Muscle of arm (tissue), 12 donors: ENCODE measurements around the gene CADPS2. TPM values are rescaled to one million over a fixed set of nuclear protein-coding genes. Genes with fewer than 3 reads are reported as not detected.
"Not testable (repeated sequence)": the region's sequence is repeated elsewhere in the genome, so short reads cannot be mapped to it uniquely, and the experiment has no call there.

Source experiments
- DNase-seq: peaks from one replicate; pipeline ENCODE4 v3.0.0-alpha.2; 2013
- polyA plus RNA-seq, 12 donors: library from polyadenylated mRNA; unstranded; fragments of 120-200 nt; gene quantifications; one replicate each; pipeline ENCODE4 v1.2.1, GENCODE V29; 2013; ENCODE audit not compliant: insufficient read length in 12 of 12

CADPS2 gene
- polyA plus RNA-seq, 12 donors: 2.9 to 10.1 (median 4.7) TPM; not detected in 2

DNA sequence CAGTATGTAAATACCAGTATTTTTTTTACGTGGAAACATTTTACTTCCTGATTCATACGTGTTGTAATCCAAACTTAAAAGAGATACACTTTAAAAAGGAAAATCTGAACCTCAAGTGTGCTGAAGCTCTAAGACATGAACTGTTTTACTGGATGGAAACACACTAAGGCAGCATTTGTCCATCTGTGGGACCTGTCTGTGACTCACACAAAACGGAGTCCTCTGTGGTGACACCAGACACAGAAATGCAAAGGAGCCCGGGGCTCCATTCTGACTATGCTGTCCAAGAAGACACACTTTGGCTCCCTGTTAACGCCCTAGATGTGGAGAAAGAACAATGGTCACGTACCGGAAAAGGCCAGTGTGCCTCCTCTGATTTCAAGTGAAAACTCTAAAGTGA, 211.2 kb downstream of the CADPS2 start:
- DNase-seq: peak; percentile 6

DNA sequence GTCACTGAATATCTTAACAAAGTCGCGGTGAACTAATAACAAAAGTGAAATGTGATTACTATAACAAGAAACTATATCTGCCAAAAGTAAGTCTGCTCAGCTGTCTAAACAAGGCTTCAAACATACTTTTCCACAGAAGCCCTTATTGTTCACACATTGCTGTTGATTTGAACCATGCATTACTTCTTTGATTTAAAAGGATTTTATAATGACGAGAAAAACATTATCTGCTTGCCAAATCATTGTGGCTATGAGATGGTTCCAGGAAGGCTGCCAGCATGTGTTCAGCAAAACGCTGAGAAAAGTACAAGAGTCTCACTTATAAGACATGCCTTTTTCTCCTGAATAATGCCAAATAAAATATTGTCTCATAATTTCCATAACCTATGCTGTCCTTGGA, 211.8 kb downstream of the CADPS2 start:
- peak; percentile 57 for DNase-seq

DNA sequence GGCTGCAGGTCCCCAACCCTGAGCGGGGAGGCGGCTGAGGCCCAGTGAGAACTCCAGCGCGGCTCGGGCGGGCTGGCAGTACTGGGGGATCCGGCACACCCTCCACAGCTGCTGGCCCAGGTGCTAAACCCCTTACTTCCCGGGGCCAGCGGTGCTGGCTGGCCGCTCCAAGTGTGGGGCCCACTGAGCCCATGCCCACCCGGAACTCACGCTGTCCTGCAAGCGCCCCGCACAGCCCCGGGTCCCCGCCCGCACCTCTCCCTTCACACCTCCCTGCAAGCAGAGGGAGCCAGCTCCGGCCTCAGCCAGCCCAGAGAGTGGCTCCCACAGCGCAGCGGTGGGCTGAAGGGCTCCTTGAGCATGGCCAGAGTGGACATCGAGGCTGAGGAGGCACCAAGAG, 212.3 kb downstream of the CADPS2 start:
- DNase-seq: no peak

DNA sequence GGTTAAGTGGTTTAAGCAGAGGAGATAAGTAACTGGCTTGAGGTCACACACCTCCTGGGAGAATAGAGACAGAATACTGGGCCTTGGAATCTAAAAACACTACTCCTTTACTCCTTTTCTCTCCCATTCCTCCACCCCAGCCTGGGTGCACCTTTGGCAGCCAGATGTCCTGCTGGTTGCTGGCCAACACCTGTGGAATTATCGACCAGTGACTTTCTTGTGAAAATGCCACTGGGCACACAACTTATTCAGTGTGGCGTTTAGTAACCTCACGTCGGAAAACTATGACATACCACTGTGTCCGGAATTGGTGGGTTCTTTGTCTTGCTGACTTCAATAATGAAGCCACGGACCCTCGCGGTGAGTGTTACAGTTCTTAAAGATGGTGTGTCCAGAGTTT, 213.7 kb downstream of the CADPS2 start:
- DNase-seq: no peak

DNA sequence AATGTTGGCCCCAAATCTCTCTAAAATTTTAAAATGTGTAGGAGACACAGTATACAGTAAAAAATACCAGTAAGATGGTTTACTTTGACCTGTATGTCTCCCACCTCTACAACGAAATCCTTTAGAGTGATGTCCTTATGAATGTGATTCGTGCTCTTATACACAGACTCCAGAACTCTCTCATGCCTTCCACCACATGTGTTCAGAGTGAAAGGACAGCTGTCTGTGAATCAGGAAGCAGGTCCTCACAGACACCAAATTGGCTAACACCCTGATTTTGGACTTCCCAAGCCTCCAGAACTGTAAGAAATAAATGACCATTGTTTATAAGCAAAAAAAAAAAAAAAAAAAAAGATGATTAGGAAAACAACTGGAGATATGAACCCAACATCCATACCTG, 222.5 kb downstream of the CADPS2 start:
- DNase-seq: no peak

DNA sequence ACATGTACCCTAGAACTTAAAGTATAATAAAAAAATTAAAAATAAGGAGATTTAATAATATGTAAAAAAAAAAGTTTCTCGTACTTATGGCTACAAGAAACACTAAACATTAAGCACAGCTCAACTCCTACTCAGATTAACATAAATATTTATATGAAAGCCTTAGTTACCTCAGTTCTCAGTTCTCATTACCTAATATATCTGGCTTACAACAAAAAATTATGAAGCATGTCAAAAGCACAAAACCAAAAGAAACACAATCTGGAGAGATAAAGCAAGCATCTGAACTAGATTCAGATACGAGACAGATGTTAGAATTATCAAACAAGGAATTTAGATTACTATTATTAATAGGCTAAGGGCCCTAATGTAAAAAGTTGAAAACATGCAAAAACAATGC, 227.4 kb downstream of the CADPS2 start:
- no peak for DNase-seq

DNA sequence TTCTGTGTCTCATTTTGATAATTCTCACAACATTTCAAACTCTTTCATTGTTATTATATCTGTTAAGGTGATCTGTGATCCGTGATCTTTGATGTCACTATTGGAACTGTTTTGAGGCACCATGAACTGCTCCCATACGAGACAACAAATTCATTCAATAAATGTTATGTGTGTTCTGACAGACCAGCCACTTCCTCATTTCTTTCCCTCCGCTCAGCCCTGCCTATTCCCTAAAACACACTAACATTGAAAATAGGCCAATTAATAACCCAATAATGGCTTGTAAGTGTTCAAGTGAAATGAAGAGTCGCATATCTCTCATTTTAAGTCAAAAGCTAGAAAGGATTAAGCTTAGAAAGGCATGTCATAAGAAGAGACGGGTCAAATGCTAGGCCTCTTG, 232.6 kb downstream of the CADPS2 start:
- DNase-seq: no peak

DNA sequence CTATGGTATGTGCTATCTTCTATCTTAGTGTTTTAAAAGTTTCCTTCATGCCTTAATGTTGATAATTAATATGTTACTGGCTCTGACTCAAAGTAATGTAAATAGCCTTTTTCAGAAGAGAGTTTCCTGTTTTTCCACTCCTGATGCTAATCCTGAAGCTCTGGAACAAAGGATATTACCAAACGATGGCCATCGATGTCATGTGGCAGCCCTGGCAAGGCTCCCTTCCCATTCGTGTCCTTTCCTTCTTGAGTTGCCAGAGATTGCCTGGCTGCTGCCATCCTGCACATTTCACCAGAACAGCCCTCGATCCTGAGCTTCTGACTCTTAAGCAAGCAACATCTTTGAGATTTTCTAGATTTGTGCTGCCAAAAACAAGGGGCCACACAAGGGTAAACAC, 233.4 kb downstream of the CADPS2 start:
- DNase-seq: no peak

DNA sequence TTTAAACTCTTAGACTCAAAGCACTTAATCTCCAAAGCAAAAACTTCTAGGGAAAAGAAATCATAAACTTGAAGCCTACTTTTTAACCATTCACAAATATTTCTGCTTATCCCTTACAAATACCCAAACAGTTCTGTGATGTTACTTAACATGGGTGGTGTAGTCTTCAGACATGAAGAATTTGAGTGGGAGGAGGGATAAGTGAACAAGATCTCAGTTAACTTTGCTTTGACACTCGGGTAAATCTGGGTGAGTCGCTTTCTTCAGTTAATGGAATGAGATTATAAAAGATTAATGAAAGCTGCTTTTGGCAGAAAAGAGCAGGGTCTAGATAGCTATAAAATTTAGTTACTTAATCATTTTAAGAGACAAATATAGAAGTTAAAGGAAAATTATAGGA, 234.8 kb downstream of the CADPS2 start:
- DNase-seq: no peak

DNA sequence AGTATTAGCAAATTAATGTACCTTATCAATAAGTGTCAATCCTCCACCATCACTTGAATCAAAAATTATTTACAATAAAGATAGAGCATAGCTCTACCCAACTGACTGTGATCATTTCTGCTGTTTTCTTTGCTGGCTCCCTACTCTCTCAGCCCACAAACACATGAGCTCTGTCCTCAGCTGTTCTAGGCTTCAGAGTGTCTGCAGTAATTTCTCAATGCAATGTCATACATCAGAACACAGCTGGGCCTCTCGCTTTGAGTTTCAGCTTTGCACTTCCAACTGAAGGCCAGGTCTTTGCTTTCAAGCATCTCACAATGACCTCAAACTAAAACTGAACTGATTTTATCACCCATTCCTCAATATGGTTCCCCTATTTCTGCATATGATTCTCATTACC, 243.0 kb downstream of the CADPS2 start:
- no peak for DNase-seq

DNA sequence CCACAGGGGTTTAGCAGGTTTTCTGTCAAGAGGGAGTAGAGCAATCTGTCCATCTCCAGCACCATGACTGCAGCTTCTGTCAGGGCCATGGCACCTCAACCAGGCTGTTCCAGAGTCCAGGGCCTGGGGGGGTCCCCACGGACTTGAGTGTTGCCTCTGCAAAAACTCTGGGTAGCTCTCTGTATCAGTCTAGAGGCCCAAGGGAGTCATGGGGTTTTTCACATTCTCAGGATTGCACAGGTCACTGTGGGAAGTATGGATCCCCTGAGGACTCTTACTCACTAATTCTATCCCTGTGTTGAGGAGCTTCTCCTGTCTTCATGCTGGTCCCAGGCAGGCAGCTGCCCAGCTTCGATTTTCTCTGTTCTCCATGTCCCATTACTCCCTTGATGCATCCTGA, 247.8 kb downstream of the CADPS2 start:
- no peak for DNase-seq

DNA sequence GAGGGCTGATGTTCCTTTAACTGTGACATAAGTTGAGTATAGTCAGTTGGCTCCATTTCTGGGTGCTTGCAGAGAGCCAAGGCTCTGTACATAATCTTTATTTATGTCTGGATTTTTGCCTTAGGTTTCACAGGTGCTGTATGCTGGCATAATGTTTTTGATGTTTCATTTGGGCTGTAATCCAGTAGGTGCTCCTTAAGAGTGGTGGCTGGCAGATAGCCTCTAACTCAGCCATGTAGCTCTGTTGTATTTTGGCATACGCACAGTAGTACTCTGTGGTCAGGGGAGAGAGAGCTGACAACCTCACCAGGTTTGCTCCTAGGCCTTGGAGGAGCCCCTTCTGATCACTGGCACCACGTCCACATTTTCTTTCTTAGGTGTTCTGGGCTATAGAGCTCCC, 248.5 kb downstream of the CADPS2 start:
- DNase-seq: peak; percentile 11

DNA sequence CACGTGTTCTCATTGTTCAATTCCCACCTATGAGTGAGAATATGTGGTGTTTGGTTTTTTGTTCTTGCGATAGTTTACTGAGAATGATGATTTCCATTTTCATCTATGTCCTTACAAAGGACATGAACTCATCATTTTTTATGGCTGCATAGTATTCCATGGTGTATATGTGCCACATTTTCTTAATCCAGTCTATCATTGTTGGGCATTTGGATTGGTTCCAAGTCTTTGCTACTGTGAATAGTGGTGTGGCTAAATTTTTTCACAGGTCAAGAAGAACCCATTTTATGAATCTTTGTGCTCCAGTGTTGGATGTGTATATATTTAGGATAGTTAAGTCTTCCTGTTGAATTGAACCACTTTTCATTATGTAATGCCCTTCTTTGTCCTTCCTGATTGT, 250.8 kb downstream of the CADPS2 start:
- DNase-seq: not testable (repeated sequence)

DNA sequence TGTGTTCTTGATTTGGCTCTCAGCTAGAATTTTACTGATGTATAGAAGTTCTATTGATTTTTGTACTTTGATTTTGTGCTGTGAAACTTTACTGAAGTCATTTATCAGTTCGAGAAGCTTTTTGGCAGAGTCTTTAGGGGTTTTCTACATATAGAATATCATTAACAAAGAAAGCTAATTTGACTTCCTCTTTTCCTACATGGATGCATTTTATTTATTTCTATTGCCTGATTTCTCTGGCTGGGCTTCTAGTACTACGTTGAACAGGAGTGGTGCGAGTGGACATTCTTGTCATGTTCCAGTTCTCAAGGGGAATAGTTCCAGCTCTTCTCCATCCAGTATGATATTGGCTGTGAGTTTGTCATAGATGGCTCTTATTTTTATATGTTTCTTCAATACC, 252.8 kb downstream of the CADPS2 start:
- DNase-seq: no peak

DNA sequence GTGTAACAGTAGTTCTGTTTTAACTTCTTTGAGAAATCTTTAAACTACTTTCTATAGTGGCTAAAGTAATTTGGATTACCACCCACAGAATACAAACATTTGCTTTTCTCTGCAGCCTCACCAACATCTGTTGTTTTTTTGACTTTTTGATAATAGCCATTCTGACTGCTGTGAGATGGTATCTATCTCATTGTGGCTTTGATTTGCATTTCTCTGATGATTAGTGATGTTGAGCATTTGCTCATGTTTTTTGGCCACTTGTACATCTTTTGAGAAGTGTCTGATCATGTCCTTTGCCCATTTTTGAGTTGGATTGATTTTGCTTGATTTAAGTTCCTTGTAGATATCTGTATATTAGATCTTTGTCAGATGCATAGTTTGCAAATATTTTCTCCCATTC, 254.0 kb downstream of the CADPS2 start:
- DNase-seq: no peak

DNA sequence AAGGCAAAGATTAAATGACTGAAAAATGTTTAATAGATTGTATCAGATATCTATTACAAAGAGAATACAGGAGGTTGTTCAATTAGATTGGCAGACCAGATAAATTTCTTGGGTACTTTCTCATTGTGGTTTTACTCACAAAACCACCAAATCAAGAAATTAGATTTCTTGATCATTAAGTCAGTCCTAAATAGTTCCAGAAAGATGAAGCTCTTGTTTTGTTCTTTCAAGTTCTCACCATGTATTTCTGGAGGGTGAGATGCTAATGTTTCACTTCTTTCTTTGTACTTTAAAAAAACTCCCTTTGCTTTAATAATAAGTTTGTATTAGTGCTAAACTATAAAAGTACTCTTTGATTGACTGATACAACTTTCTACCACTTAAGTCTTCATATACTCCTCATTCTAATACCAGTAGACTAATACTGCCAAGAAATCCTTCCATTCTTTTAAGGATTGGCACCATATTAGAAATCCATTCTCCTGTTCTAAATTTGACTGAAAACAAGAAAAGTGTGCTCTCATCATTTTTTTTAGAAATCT, 256.8 kb downstream of the CADPS2 start:
- DNase-seq: no peak

DNA sequence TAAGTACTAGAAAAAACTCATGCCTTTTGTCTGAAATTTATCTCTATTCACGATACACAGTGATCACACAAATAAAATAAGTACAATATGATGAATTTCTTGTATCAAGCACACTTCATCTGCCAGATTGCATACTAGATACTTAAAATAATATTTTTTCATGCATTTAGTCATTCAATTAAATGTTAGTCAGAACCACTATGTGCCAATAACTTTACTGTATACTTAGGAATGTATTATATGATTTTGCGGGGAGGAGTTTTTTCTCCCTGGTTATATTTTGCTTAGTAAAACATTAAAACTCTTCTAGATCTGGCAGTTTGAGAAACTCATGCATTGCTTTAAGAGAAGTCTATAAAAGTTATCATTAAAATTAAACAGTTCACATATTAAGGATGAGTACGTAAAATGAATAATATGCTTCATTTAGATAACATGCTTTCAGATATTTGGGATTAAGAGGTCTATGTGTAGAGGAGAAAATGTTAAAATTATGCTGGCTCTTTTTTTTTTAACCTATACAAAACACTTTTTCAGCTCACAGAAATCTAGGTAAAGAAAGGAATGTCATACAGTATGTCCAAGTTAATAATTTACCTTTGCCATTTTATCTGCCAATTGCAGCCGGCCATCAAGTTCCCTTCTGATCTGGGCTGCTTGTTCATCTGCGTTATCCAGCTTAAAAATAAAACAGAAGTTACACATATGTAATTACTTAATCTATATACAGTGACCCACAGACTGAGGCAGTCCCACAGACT, 257.4 kb downstream of the CADPS2 start:
- no peak for DNase-seq

DNA sequence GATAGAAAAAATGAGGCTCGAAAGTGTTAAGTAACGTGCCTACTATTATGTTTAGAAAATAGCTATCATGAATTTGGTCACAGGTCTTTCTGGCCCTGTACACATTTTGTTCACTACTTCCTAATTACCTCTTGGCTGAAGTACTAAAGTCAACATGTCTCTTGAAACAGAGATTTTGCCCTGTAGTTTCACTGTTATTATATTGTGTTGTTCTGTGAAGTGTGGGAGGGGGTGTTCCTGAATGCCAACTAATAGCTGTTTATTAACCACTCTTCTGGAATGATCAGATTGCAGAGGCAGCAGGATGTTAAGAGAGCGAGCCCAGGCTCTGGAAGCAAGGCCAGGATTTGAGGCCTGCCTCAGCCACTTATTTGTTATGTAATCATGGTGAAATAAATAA, 259.5 kb downstream of the CADPS2 start:
- DNase-seq: no peak

DNA sequence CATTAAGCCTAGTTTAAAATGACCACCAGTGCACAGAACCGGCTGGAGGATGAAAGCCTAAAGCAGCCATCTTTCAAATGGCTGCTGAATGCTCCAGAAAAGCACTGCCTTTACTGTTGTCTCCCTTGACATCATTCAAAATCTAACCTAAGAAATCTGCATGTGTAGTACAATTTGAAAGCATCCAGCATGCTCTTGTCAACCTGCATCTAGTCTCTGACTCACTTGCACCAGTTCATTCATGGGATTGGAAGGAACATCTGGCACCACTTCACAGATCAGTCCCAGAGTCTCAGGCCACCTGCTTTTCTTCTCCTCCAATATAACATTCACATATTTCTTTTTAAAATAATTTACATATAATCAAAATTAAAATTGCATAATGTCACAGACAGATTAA, 263.6 kb downstream of the CADPS2 start:
- DNase-seq: no peak

DNA sequence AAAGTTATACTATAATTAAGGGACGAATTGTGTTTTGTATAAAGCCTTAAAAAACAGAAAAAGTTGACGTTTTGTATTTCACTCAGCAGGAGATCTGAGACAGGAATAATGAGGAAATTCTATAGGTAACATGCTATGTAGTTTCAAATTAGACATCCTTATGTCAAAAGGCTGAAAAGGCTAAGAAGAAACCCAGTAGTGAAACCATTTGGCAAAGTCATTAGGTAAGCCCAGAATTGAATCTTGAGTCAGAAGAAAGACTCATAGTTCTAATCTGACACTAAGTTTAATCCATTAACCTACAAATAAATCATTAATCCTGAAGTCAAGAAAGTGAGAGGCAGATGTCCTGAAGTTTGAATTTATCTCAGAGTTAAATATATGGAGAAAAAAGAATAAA, 266.6 kb downstream of the CADPS2 start:
- DNase-seq: no peak

DNA sequence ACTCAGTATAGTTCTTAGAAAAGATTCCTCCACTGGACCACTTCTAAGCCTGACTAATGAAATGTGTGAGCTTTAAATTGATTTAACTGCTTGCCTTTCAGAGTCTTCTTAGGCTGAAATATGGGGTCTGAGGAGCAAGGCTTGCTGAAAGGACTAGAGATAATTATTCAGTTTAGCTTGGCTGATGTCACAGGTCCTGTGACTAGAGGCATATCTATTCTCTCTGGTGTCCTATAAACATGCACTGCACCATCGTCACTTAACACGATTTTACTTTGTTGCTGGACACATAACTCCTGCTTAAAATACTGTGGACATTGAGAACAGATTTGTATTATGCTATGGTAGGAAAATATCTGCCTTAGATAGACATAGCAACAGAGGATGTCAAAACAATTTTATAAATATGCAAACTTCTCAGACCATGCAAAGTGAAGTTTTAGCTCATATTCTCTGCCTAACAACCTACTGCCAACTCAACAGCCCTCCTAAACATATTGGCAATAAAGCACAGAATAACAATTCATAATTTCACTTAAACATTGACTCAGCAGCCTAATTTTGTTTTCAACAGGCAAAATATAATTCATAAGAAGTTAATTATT, 267.6 kb downstream of the CADPS2 start:
- no peak for DNase-seq

DNA sequence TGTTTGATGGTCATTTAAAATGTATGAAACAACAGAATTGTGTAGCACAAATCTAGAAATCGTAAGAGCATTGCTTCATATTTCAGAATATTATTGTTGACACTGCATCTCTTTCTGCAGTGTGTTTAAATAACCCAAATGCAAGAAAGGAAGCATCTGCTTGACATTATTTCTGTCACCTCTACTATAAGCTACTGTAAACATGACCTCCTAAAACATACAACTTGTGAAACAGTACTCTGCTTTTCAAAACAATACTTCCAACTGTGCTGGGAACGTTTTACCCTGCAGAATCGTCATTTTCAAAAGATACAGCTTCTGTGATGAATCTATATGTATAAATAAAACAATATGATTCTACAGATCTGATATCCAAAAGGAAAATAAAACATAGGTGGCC, 269.3 kb downstream of the CADPS2 start:
- no peak for DNase-seq

DNA sequence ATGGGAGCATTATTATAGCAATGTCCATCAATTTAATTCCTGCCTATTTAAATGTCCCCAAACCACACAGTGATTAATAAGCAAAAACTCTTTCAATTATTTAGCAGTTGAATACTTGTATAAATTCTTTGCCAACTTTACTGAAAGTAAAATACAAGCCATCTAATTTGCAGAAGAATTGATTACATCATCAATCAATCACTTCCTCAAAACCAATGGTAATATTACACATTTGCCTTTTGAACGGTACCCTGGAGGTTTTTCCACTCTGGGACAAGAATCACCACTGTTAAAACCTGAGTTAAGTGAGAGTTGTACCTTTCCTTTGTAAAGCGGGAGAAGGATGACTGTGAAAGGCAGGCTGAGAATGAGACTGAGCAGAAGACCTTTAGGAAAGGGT, 280.3 kb downstream of the CADPS2 start:
- no peak for DNase-seq

DNA sequence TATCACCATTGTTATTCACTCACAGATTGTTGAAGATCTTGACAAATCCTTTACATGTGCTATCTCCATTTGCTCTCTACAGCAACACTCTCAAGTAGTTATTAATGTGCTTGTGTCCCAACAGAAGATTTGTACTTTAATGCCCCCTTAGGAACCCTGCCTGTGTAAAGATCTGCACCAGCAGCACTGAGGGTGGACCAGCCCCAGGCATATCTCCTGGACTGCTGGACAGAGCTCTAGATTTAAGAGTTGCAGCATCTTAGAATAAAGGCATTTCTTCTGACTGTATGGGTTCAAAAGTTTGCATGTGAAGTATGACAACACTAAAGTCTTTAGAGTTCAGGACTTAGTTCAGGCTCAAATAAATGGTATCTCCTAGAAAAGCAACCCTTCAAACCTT, 282.0 kb downstream of the CADPS2 start:
- no peak for DNase-seq
